ENCODE data around the gene PJA1.
A peak's percentile ranks its signal among the peaks of the same experiment; 100 is the strongest.

PJA1 gene

GRCh38 chrX:69165087-69165651, at the start of gene PJA1:
Gene PJA1 (minus strand): TSS chrX:69165453. CDS start chrX:69163073, 2,380 bp downstream.
- DNase-seq = peak; percentile 51

- DNase-seq = no peak
These were observed 49.2 kb upstream of the PJA1 start for GRCh38 chrX:69214463-69214862.

GRCh38 chrX:69211701-69212100, 46.4 kb upstream of the PJA1 start:
- no peak for DNase-seq

GRCh38 chrX:69210581-69210980, 45.3 kb upstream of the PJA1 start:
- no peak for DNase-seq

- DNase-seq = no peak
These were observed 42.0 kb upstream of the PJA1 start for GRCh38 chrX:69207216-69207615.

- DNase-seq = no peak
These were observed 38.4 kb upstream of the PJA1 start for GRCh38 chrX:69203638-69204037.

GRCh38 chrX:69197690-69198089, 32.4 kb upstream of the PJA1 start:
- no peak for DNase-seq

- DNase-seq = no peak
These were observed 31.4 kb upstream of the PJA1 start for GRCh38 chrX:69196666-69197065.

- no peak for DNase-seq
These were observed 30.6 kb upstream of the PJA1 start for GRCh38 chrX:69195810-69196209.

- no peak for DNase-seq
These were observed 29.9 kb upstream of the PJA1 start for GRCh38 chrX:69195192-69195591.

GRCh38 chrX:69192603-69193002, 27.4 kb upstream of the PJA1 start:
- no peak for DNase-seq

- no peak for DNase-seq
These were observed 24.5 kb upstream of the PJA1 start for GRCh38 chrX:69189576-69190371.

GRCh38 chrX:69186651-69187050, 21.4 kb upstream of the PJA1 start:
- no peak for DNase-seq

GRCh38 chrX:69185886-69186285, 20.6 kb upstream of the PJA1 start:
- no peak for DNase-seq

GRCh38 chrX:69185141-69185540, 19.9 kb upstream of the PJA1 start:
- no peak for DNase-seq

GRCh38 chrX:69182818-69183380, 17.6 kb upstream of the PJA1 start:
- no peak for DNase-seq

GRCh38 chrX:69179380-69179911, 14.2 kb upstream of the PJA1 start:
- peak; percentile 9 for DNase-seq

GRCh38 chrX:69178592-69178991, 13.3 kb upstream of the PJA1 start:
- no peak for DNase-seq

- DNase-seq = no peak
These were observed 12.4 kb upstream of the PJA1 start for GRCh38 chrX:69177511-69178162.

- no peak for DNase-seq
These were observed 10.8 kb upstream of the PJA1 start for GRCh38 chrX:69176053-69176452.

- DNase-seq = no peak
These were observed 8.7 kb upstream of the PJA1 start for GRCh38 chrX:69173906-69174305.

GRCh38 chrX:69172937-69173336, 7.7 kb upstream of the PJA1 start:
- no peak for DNase-seq

- no peak for DNase-seq
These were observed 5.1 kb upstream of the PJA1 start for GRCh38 chrX:69170319-69170718.
